Neural progenitor cell (in vitro differentiated cells): ENCODE data around the gene ARNT2.

Source experiments
- EZH2 ChIP-seq: fragments of 200-600 bp; sonication (generic); IDR thresholded peaks from 2 replicates; pipeline ENCODE4 v1.6.1; 2017; ENCODE audit warnings: antibody characterized with exemption, mild to moderate bottlenecking, moderate library complexity
- TF ChIP-seq, protein P1 (sequence below): fragments of 200-600 bp; sonication (generic); IDR thresholded peaks from 2 replicates; pipeline ENCODE4 v1.5.1; 2017; ENCODE audit warnings: antibody characterized with exemption, mild to moderate bottlenecking

DNA sequence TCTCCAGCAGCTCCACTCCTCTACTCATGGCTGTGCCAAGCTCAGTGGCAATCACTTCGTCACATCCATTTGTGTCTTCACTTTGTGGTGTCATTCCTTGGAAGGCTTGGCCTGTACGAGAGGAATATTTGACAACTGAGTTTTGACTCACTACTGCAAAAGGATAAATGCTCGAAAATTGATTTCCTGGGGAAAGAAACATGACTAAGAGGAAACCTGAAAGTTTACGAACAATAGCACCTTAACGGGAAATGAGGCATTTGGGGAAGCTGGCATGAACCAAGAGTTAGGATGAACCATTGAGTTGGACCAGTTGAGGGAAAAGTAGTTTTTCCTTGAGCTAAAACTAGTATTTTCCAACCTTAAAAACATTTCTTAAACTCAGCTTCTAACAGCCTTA, 216.7 kb downstream of the ARNT2 start:
- no peak for TF ChIP-seq EZH2
- TF ChIP-seq, protein P1, sequence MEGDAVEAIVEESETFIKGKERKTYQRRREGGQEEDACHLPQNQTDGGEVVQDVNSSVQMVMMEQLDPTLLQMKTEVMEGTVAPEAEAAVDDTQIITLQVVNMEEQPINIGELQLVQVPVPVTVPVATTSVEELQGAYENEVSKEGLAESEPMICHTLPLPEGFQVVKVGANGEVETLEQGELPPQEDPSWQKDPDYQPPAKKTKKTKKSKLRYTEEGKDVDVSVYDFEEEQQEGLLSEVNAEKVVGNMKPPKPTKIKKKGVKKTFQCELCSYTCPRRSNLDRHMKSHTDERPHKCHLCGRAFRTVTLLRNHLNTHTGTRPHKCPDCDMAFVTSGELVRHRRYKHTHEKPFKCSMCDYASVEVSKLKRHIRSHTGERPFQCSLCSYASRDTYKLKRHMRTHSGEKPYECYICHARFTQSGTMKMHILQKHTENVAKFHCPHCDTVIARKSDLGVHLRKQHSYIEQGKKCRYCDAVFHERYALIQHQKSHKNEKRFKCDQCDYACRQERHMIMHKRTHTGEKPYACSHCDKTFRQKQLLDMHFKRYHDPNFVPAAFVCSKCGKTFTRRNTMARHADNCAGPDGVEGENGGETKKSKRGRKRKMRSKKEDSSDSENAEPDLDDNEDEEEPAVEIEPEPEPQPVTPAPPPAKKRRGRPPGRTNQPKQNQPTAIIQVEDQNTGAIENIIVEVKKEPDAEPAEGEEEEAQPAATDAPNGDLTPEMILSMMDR: no peak
